Inflammatory macrophage treated with lipopolysaccharide for 4 hours (primary cell): ENCODE results near the gene TRIOBP.
A peak's percentile ranks its signal among the peaks of the same experiment; 100 is the strongest.
"Not testable (repeated sequence)": the region's sequence is repeated elsewhere in the genome, so short reads cannot be mapped to it uniquely, and the experiment has no call there.

Source experiments
- DNase-seq: peaks from one replicate; pipeline ENCODE4 v3.0.0-alpha.2; 2020

TRIOBP gene

GRCh38 chr22:37690901-37691504 lies 5.8 kb upstream of the TRIOBP start:
- no peak for DNase-seq

- DNase-seq, result no peak
Observed at GRCh38 chr22:37692627-37693285, 4.1 kb upstream of the TRIOBP start.

GRCh38 chr22:37694131-37694530 lies 2.7 kb upstream of the TRIOBP start:
- DNase-seq, result not testable (repeated sequence)

DNA sequence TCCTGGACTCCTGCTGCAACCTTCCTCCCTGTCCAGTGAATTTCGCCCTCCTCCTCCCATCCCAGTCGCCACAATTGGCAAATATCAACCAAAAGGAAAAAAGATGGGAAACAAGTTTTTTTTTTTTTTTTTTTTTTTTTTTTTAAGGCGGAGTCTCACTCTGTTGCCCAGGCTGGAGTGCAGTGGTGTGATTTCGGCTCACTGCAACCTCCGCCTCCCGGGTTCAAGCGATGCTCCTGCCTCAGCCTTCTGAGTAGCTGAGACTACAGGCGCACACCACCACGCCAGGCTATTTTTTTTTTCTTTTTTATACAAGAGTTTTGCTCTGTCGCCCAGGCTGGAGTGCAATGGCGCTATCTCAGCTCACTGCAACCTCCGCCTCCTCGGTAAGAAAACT lies 590 bp upstream of the TRIOBP start:
- not testable (repeated sequence) for DNase-seq

DNA sequence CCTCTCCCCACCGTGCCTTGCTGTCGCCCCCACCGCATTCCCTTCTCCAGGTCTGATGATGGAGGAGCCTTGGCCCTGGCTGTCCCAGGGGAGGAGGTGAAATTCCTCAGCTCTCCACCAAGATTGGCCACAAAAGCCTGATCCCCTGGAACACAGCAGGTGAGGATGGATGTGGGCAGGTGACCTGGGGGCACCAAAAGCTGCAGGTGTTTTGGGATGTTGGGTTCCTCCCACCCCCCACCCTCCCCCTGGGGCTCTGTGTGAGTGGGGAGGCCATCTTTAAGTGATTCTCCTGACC lies 639 bp downstream of the TRIOBP start:
- no peak for DNase-seq

- peak; percentile 86 for DNase-seq
Observed at GRCh38 chr22:37701141-37701786, 4.4 kb downstream of the TRIOBP start.

DNA sequence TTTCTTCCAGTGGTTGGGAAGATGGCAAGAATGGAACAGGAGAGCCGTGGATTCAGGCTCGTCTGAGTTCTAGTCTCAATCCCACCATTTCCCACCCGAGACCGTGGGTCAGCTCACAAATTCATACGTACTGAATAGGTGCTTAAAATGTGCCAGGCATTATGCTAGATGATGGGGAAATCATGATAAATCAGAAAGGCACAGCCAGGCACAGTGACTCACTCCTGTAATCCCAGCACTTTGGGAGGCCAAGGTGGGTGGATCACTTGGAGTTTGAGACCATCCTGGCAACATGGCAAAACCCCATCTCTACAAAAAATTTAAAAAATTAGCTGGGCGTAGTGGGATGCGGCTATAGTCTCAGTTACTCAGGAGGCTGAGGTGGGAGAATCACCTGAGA lies 7.1 kb downstream of the TRIOBP start:
- DNase-seq, result no peak

DNA sequence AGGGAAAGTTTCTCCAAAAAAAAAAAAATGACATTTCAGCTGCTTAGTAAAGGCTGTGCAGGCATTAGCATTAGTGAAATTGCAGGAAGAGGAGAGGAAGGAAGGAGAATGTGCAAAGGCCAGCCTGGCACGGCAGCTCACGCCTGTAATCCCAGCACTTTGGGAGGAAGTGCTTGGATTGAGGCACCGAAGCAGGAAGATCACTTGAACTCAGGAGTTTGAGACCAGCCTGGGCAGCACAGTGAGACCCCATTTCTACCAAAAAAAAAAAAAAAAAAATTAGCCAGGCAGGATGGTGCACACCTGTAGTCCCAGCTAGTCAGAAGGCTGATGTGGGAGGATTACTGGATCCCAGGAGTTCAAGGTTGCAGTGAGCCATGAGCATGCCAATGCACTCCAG lies 7.8 kb downstream of the TRIOBP start:
- DNase-seq, result no peak

DNA sequence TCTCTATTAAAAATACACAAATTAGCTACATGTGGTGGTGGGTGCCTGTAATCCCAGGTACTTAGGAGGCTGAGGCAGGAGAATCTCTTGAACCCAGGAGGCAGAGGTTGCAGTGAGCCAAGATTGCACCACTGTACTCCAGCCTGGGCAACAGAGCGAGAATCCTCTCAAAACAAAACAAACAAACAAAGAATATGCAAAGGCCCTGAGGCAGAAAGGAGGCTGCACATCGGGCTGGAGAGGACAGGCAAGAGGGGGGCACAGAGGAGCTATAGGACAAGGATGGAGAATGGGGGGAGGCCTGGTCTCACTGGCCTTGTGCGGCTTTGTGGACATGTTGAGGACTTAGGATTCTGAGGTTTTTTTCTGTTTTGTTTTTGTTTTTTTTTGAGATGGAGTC lies 8.4 kb downstream of the TRIOBP start:
- no peak for DNase-seq

DNA sequence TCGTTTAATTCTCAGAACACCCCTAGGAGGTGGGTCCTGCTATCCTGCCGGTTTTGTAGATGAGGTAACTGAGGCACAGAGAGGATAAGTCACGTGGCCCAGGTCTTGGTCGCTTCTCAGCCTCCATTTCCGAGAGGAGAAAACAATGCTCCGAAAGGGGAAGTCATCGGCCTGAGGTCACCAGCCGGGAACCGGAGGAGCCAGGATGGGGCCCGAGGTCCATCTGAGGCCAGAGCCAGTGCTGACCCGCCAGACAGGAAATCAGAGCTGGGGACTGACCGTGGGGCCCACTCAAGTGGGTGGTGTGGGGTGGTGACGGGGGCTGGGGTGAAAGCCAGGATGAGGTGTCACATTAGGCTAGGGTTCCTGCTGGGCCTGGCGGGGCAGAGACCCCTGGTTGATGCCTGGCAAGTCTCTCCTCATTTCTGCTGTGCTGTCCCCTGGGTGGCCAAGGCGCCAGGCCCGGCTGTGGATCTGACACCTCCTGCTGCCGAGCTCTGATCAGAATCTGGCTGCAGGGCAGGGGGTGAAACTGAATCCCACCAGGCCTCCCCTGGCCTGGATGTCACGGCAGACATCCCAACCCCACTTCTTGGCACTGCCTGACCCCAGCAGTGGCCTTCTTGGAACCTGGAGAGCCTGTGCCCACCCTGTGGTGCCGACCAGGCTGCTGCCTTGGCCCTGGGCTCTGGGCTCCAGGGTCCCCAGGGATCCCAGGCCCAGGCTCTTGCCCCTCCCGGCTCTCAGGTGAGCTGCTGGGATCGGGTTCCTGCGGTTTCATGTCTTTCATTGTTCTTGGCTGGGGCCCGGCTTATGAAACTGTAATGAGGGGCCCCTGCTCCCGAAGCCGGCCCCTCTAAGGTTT lies 12.0 kb downstream of the TRIOBP start:
- DNase-seq, result peak; percentile 55

GRCh38 chr22:37709445-37709765 lies 12.6 kb downstream of the TRIOBP start:
- DNase-seq, result no peak

GRCh38 chr22:37710675-37711074 lies 13.8 kb downstream of the TRIOBP start:
- DNase-seq, result no peak

GRCh38 chr22:37711490-37711889 lies 14.6 kb downstream of the TRIOBP start:
- DNase-seq, result no peak

DNA sequence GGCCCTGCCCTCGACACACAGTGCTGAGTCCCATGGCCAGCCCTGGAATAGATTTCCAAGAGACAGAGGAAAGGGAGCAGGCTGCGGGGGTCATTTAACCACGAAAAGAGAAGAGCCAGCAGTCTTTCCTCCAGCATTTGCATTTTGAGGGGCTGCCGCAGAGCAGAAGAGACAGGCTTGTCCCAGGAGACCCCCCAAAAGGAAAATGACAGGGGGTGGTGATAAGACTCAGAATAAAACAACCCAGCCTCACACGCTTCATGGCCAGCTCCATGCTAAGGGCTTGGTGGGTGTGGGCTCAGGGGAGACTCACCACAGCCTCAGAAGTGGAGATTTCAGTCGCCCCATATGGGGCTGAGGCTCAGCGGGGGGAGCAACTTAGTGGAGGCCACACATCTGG lies 16.9 kb downstream of the TRIOBP start:
- DNase-seq, result no peak

- DNase-seq, result no peak
Observed at GRCh38 chr22:37714634-37715033, 17.8 kb downstream of the TRIOBP start.

DNA sequence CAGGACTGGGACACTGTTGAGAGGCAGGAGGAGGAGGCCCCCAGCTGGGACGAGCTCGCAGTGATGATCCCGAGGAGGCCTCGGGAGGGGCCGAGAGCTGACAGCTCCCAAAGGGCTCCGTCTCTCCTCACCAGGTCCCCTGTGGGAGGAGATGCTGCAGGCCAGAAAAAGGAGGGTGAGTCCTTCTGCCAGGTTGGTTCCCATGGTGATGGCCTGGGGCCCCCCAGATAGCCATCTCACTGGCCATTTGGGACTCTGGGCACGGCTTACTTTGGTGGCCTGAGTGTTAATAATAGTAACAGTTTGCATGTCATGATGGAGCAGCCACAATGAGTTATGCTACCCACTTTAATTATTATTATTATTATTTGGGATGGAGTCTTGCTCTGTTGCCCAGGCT lies 18.9 kb downstream of the TRIOBP start:
- no peak for DNase-seq

GRCh38 chr22:37716708-37717107 lies 19.9 kb downstream of the TRIOBP start:
- DNase-seq, result no peak

- not testable (repeated sequence) for DNase-seq
Observed at GRCh38 chr22:37717235-37717634, 20.4 kb downstream of the TRIOBP start.

DNA sequence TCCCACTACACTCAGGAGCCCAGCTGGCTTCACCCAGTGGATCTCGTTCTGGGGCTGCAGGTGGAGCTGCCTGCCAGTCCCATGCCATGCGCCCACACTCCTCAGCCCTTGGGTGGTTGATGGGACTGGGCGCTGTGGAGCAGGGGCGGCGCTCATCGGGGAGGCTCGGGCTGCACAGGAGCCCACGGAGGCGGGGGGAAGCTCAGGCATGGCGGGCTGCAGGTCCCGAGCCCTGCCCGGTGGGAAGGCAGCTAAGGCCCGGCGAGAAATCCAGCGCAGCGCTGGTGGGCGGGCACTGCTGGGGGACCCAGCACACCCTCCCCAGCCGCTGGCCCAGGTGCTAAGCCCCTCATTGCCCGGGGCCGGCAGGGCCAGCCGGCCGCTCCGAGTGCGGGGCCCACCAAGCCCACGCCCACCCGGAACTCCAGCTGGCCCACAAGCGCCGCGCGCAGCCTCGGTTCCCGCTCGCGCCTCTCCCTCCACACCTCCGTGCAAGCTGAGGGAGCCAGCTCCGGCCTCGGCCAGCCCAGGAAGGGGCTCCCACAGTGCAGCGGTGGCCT lies 21.0 kb downstream of the TRIOBP start:
- not testable (repeated sequence) for DNase-seq

DNA sequence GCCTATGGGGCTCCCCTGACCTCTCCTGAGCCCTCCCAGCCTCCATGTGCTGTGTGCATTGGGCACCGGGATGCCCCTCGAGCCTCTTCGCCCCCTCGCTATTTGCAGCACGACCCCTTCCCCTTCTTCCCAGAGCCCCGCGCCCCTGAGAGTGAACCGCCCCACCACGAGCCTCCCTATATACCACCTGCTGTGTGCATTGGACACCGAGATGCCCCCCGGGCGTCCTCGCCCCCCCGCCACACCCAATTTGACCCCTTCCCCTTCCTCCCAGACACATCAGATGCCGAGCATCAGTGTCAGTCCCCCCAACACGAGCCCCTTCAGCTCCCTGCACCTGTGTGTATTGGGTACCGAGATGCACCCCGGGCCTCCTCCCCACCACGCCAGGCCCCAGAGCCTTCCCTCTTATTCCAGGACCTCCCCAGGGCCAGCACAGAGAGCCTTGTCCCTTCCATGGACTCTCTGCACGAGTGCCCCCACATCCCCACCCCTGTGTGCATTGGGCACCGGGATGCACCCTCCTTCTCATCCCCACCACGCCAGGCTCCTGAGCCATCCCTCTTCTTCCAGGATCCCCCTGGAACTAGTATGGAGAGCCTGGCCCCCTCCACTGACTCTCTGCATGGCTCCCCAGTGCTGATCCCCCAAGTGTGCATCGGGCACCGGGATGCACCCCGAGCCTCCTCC lies 28.8 kb downstream of the TRIOBP start:
- DNase-seq, result no peak

DNA sequence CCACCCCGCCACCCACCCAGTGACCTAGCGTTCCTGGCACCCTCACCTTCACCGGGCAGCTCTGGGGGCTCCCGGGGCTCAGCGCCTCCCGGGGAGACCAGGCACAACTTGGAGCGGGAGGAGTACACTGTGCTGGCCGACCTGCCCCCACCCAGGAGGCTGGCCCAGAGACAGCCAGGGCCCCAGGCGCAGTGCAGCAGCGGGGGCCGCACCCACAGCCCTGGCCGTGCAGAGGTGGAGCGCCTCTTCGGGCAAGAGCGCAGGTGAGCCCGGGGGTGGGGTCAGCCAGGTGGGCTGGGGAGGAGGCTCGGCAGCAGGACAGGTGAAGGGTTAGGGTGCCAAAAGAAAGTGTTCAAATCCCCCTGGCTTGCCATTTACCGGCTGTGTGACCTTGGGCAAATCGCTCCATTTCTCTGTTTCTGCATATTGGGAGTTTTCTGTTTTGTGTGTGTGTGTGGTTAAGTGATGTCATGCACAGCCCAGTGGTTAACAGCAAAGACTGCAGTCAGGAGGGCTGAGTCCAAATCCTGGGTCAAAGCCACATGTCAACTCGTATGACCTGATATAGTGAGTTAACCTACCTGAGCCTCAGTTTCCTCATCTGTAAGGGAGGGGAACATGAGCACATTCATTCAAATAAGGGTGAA lies 29.5 kb downstream of the TRIOBP start:
- DNase-seq, result peak; percentile 64

DNA sequence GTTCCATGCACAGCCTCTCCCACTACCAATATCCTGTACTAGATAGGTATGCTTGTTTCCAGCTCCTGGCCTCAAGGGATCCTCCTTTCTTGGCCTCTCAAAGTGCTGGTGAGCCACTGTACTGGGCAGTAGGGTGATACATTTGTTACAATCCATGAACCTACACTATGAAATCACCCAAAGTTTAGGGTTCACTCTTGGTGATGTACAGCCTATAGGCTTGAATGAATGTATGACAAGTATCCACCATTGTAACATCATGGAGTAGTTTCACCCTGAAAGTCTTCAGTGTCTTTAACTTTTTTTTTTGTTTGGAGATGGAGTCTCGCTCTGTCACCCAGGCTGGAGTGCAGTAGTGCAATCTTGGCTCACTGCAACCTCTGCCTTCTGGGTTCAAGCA lies 31.8 kb downstream of the TRIOBP start:
- DNase-seq, result no peak
